IPS-20b (cell line): ENCODE results near the gene OTUD4.
A peak's percentile ranks its signal among the peaks of the same experiment; 100 is the strongest.

ENCODE experiments used
- H3K27ac ChIP-seq: one replicate; pipeline ENCODE4 v1.5.1; 2013; ENCODE audit warnings: low read length
- H3K27me3 ChIP-seq: 2 replicates; pipeline ENCODE4 v1.6.1; 2013; ENCODE audit warnings: mild to moderate bottlenecking, low read length, inconsistent platforms; ENCODE audit not compliant: insufficient read depth
- H3K36me3 ChIP-seq: 2 replicates; pipeline ENCODE4 v1.6.1; 2013; ENCODE audit warnings: low read depth, mild to moderate bottlenecking, inconsistent platforms, low read length, moderate library complexity; ENCODE audit not compliant: insufficient read depth
- H3K4me1 ChIP-seq: 2 replicates; pipeline ENCODE4 v1.6.1; 2013; ENCODE audit warnings: mild to moderate bottlenecking, control low read depth, inconsistent platforms, low read length, moderate library complexity; ENCODE audit not compliant: insufficient read depth
- H3K4me3 ChIP-seq: 2 replicates; pipeline ENCODE4 v1.5.1; 2013; ENCODE audit warnings: mild to moderate bottlenecking, low read length, inconsistent platforms
- H3K9ac ChIP-seq: 2 replicates; pipeline ENCODE4 v1.6.1; 2013; ENCODE audit warnings: low read depth, mild to moderate bottlenecking, inconsistent platforms, low read length, moderate library complexity
- H3K9me3 ChIP-seq: 2 replicates; pipeline ENCODE4 v1.6.1; 2013; ENCODE audit warnings: mild to moderate bottlenecking, low read depth, low read length, inconsistent platforms; ENCODE audit not compliant: insufficient read depth

Gene OTUD4

DNA sequence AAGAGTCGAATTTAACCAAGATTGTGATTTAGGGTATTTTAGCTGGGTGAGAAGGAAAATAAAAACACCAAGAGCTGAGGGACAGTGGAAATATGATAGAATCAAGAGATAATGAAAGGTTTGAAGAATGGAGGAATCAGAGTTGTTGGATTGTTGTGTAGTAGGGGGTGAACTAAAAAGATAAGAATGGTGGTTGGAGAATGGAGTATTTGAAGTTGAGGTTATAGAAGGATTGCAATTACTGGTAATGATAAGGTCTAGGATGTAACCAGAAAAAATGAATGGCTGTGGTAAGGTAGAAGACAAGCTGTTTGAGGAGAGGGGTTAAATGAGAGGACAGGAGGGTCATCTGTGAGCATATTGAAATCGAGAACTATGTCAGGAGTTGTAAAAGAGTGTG is 77.8 kb downstream of the OTUD4 start:
- Histone ChIP-seq H3K27ac (no peak overlapping the region), H3K4me3 (no peak overlapping the region), H3K36me3 (peaks cover 36% of the 10 kb centered on the region), H3K9ac (no peak overlapping the region), H3K4me1 (peaks cover 4% of the 10 kb centered on the region; the same call in 1 of the 2 replicates), H3K27me3 (no peaks in the 10 kb centered on the region), H3K9me3 (no peaks in the 10 kb centered on the region)

DNA sequence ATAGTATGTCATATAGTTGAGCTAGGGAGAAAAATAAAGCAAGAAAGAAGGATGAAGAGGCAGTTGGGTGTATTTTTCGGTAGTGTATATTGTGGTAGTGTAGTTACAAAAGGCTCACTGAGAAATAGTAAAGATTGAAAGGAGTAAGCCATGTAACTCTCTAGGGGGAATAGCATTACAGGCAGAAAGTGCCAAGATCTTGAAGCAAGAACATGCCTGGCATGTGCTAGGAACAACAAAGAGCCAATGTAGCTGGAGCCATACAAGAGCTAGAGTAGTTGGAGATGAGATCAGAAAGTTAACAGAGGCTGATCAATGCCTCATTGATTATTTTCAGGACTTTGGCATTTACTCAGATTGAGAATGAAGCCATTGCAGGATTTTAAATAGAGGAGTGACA is 79.3 kb downstream of the OTUD4 start:
- Histone ChIP-seq H3K4me3 (no peak overlapping the region), H3K27ac (no peak overlapping the region), H3K36me3 (peaks cover 21% of the 10 kb centered on the region), H3K27me3 (no peaks in the 10 kb centered on the region), H3K9ac (no peak overlapping the region), H3K4me1 (peaks cover 4% of the 10 kb centered on the region), H3K9me3 (no peaks in the 10 kb centered on the region)

DNA sequence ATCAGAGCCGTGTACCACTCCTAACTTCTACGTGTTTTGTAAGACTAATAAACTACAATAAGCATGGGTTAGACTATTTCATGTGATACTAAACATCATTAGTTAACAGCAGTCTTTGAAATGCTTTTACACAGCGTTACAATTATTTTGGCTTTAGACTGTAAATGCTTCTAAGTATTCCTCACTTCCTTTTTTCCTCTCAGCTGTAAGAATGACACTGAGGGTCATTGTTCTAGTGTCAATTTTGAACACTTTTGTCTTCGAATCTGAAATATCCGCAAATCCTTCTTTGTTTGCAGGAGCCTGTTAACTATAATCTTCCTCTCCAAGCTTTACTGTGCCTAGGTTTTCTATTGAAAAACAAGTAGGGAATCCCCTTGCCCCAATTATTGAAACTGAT is 80.7 kb downstream of the OTUD4 start:
- Histone ChIP-seq H3K27me3 (no peaks in the 10 kb centered on the region), H3K9me3 (no peaks in the 10 kb centered on the region), H3K36me3 (peaks cover 15% of the 10 kb centered on the region), H3K4me3 (peak overlapping the region; percentile 94), H3K27ac (no peak overlapping the region), H3K4me1 (peaks cover 4% of the 10 kb centered on the region), H3K9ac (peak overlapping the region; percentile 97; the same call in 1 of the 2 replicates)

DNA sequence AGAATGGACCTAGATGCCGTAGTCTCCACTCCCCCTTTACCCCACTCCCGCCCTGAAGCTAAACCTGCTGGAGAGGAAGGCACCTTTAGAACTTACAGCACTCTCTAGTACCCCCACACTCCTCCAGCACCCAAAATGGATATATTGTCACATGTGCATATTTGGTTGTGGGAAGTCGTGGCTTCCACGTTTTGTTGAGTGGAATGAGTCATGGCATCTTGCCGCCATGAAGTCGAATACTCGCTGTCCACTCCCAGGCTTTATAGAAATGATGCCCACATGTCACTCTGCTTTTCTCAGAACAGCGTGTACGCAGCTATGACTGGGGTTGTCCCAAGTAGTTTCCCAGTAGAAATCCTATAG is 81.7 kb downstream of the OTUD4 start:
- Histone ChIP-seq H3K27ac (peak overlapping the region; percentile 66), H3K36me3 (peaks cover 19% of the 10 kb centered on the region)

DNA sequence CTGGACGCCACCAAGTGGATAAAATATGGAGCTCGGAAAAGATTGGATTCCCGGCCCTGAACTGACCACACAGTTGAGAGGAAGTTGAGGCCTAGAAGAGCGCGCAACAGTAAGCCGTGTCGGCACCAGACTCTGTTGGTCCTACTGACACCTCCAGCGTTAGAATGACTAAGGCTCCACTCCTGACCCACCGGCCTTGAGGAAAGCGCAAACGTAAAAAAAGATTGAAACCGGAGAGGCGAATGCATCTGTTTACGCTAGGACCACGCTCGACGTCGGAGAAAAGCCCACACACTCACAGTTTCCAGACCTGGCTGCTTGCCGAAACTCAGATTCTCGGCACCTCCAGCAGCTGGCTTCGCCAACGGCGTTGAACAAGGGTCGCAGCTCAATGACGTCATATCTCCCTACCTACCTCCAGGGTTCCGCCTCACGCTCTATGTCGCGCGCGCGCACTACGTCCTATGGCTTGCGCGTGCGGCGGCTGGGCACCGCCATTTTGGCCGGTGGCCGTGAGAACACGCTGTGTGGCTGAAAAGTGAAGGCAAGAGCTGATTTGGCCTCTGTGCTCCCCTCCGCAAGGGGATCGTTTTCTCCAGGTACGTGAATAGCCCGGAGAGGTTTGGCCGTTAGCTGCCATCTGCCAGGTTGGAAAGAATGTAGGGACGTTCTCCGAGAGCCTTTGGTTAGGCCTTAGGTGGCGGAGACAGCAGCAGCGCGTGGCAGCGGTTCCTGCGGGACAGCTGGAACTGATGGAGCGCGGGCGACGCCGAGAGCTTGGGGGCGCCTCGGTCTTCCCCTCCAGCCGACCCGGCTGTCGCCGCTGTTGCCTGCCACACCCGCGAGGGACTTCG is 82.3 kb downstream of the OTUD4 start, which contains the start of the genes ABCE1 and ANAPC10:
Gene ABCE1, plus strand, starts transcription at position 491 of the 854 bp plus-strand sequence. CDS start 6,102 bp downstream, outside the sequence.
Gene ANAPC10, minus strand, starts transcription at position 376 of the 854 bp plus-strand sequence. CDS start 2,097 bp downstream, outside the sequence.
- Histone ChIP-seq H3K27ac (peak within 1 kb of the TSS; percentile 66), H3K9me3 (no peaks in the 10 kb centered on the region; the same call in 1 of the 2 replicates), H3K27me3 (no peaks in the 10 kb centered on the region), H3K4me1 (peaks cover 4% of the 10 kb centered on the region), H3K9ac (peak within 1 kb of the TSS; percentile 97), H3K36me3 (peaks cover 25% of the 10 kb centered on the region), H3K4me3 (peak within 1 kb of the TSS; percentile 94)

More for the DNA sequence above, 81.7 kb downstream of the OTUD4 start:
- Histone ChIP-seq H3K9me3 (no peaks in the 10 kb centered on the region; the same call in 1 of the 2 replicates), H3K9ac (peak overlapping the region; percentile 97), H3K4me1 (peaks cover 4% of the 10 kb centered on the region), H3K27me3 (no peaks in the 10 kb centered on the region), H3K4me3 (peak overlapping the region; percentile 94)

DNA sequence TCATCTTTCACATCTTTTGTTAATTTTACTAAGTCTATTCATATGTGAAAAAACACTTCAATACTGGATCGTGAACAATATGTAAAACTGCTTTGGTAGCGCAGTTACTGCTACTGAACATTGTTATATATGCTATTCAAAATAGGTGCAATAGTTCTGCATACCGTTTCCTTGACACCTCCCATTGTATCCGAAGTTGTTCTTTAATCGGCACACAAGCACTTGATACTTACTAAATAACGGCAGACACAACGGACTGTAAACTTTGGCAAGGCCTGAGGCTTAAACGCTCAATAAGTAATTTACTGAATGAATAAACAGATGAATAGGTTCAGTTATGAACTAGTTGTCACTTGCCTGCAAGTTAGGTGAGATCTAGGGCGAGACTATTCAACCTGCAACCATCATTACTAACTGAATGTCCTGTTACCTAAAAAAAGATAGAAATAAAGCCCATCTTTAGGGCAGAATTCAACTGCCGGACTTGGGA is 83.0 kb downstream of the OTUD4 start:
- Histone ChIP-seq H3K27me3 (no peaks in the 10 kb centered on the region), H3K4me3 (peak overlapping the region; percentile 94), H3K9me3 (no peaks in the 10 kb centered on the region; the same call in 1 of the 2 replicates), H3K36me3 (peaks cover 31% of the 10 kb centered on the region), H3K27ac (peak overlapping the region; percentile 60), H3K4me1 (peaks cover 4% of the 10 kb centered on the region), H3K9ac (peak overlapping the region; percentile 97)

DNA sequence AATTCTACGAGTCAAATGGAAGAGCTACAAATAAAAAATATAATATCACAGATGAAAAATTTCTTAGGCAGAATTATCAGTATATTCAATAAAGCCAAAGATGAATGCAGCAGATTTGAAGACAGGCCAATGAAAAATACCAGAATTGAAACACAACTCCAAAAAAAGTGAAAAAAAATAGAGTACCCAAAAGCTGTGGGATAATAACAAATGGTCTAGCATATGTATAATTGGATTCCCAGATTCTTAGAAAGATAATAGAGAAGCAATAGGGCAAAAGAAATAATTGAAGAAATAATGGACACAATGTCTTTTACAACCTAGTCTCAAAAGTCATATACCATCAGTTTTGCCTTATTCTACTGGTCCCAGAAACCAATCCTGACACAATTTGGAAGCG is 86.8 kb downstream of the OTUD4 start:
- Histone ChIP-seq H3K9ac (no peak overlapping the region), H3K4me1 (no peaks in the 10 kb centered on the region; the same call in 1 of the 2 replicates), H3K36me3 (peaks cover 63% of the 10 kb centered on the region), H3K9me3 (no peaks in the 10 kb centered on the region; the same call in 1 of the 2 replicates), H3K27me3 (no peaks in the 10 kb centered on the region), H3K4me3 (no peak overlapping the region), H3K27ac (no peak overlapping the region)

DNA sequence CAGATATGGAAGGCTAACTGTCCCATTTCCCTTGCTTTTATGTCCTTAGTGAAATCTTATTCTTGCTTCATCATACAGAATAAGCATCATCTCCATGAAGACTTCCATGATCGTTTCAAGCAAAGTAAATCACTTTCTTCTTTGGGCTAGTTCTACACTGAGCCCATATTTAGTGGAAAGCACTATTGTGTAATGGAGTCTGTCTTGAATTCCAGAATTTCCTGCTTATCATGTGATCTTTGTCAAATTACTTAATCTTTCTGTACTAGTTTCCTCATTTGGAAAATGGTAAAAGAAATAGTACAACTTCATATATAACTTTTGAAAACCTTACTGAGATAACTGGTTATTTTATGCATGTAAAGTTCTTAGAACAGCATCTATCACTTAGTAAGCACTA is 90.0 kb downstream of the OTUD4 start:
- H3K36me3 ChIP-seq: peaks cover 66% of the 10 kb centered on the region
- no peak overlapping the region for H3K9ac ChIP-seq
- no peaks in the 10 kb centered on the region for H3K27me3 ChIP-seq
- no peaks in the 10 kb centered on the region; the same call in 1 of the 2 replicates for H3K9me3 ChIP-seq
- H3K4me1 ChIP-seq: no peaks in the 10 kb centered on the region
- H3K4me3 ChIP-seq: no peak overlapping the region
- H3K27ac ChIP-seq: no peak overlapping the region

DNA sequence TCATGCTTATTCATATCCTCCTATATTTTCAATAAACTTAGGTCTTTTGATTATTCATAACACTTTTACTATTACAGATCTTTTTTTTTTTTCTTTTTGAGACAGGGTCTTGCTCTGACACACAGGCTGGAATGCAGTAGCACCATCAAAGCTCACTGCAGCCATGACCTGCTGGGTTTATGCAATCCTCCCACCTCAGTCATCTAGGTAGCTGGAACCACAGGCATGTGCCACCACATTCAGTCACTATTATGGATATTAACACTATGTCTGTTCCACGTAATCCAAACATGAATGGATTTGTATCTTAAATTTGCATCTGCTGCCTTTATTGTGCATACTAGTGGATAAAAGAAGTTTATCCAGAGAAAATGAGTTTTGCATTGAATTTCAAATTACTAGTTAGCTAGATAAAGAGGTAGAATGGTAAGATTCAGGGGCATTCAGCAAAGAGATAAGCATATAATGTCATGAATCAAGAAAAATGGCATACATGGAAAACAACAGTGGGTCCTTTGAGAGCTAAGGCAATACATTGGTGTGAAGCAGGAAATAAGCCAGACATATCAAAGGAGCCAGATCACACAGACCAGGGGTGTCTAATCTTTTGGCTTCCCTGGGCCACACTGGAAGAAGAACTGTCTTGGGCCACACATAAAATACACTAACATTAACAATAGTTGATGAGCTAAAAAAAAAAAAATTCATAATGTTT is 96.3 kb downstream of the OTUD4 start:
- H3K4me3 ChIP-seq: no peak overlapping the region
- H3K27ac ChIP-seq: no peak overlapping the region
- H3K27me3 ChIP-seq: no peaks in the 10 kb centered on the region
- no peaks in the 10 kb centered on the region for H3K9me3 ChIP-seq
- H3K9ac ChIP-seq: no peak overlapping the region
- peaks cover 22% of the 10 kb centered on the region for H3K36me3 ChIP-seq
- H3K4me1 ChIP-seq: 0 out of 2 replicates have a peak, but pooled peaks cover 3% of the 10 kb centered on the region
